Adipocyte (in vitro differentiated cells): ENCODE results near the gene PLEKHH2.

Experiments
- DNase-seq: peaks from one replicate; pipeline ENCODE4 v3.0.0-alpha.2; 2015; ENCODE audit warnings: low read depth
- H3K27me3 ChIP-seq: replicated peaks from 2 replicates; pipeline ENCODE4 v1.7.0; 2013; ENCODE audit warnings: mild to moderate bottlenecking, low read length, moderate library complexity; ENCODE audit not compliant: control insufficient read depth, insufficient read depth
- H3K36me3 ChIP-seq: 2 replicates; pipeline ENCODE4 v1.7.0; 2013; ENCODE audit warnings: low read length, mild to moderate bottlenecking, moderate library complexity; ENCODE audit not compliant: control insufficient read depth, insufficient read depth, severe bottlenecking
- H3K4me1 ChIP-seq: 2 replicates; pipeline ENCODE4 v1.7.0; 2013; ENCODE audit warnings: mild to moderate bottlenecking, low read length, moderate library complexity; ENCODE audit not compliant: control insufficient read depth, insufficient read depth
- H3K4me3 ChIP-seq: 2 replicates; pipeline ENCODE4 v1.7.0; 2013; ENCODE audit warnings: mild to moderate bottlenecking, low read length, moderate library complexity
- H3K9ac ChIP-seq: 2 replicates; pipeline ENCODE4 v1.7.0; 2013; ENCODE audit warnings: mild to moderate bottlenecking, low read length, moderate library complexity
- H3K9me3 ChIP-seq: 2 replicates; pipeline ENCODE4 v1.7.0; 2013; ENCODE audit warnings: mild to moderate bottlenecking, low read length, moderate library complexity; ENCODE audit not compliant: control insufficient read depth

PLEKHH2 gene

DNA sequence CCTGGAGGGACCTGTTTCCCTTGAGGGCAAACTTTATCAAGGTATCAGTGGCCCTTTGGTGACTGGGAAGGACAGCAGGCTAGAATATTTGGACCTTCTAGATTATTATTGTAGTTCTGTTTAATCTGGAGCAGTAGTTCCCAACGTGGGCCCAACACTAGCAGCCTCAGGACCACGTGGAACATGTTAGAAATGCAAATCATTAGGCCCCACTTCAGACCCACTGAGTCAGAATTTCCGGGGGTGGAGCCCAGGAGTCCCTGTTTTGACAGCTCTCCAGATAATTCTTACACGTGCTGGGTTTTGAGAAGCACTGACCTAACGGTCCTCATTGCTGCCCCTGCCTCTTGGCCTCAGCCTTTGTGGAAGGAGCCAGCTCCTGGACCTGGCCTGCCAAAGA lies 111.3 kb downstream of the PLEKHH2 start:
- Histone ChIP-seq H3K4me3 (no peak overlapping the region), H3K4me1 (peaks cover 19% of the 10 kb centered on the region), H3K9me3 (no peaks in the 10 kb centered on the region), H3K27me3 (no peaks in the 10 kb centered on the region), H3K36me3 (no peaks in the 10 kb centered on the region), H3K9ac (no peak overlapping the region)
- no peak for DNase-seq

DNA sequence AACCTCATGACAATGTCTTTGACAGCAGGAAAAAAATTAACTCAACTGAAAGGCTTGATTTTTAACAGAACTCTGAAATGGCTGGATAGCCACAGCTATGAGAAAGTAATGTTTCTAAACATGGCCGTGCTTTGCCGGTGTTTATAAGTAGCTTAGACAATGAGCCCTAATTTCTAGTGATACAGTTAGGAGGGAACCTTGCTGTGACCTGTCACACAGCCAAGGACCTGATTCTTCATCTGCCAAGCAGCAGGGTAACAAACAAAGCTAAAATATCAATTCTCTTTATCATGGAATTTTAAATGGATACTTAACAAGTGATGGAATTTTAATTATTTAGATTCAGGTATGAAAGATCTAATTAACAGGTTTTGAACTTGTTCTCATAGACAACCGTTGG lies 112.5 kb downstream of the PLEKHH2 start:
- Histone ChIP-seq H3K9ac (no peak overlapping the region), H3K36me3 (no peaks in the 10 kb centered on the region), H3K4me3 (no peak overlapping the region), H3K9me3 (no peaks in the 10 kb centered on the region), H3K4me1 (peaks cover 16% of the 10 kb centered on the region), H3K27me3 (no peaks in the 10 kb centered on the region)
- DNase-seq, result no peak

DNA sequence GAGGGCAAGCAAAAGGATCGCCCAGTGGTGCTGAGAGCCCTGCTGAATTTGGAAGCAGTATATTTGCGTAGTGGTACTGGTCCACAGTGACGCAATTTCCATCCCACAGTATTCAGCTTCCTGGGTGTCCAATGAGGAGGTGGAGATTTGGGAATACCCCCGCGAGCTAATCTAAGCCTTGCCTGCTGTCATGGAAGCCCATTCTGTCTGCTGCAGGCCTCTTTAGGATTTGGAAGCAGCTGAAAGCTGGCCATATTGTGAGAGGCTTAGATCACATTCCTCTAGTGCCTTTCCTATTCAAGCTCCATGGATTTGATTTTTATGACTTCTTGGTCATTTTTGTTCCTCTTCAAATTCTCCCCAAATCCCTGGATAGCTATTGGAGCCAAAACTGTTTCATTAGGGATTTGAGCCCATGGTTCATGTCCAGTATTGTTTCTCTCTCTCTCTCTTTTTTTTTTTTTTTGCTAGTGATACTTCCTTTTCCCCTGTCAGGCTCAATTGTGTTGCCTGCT lies 114.5 kb downstream of the PLEKHH2 start:
- Histone ChIP-seq H3K4me3 (no peak overlapping the region), H3K9me3 (no peaks in the 10 kb centered on the region), H3K36me3 (no peaks in the 10 kb centered on the region), H3K9ac (no peak overlapping the region), H3K4me1 (peaks cover 4% of the 10 kb centered on the region), H3K27me3 (no peaks in the 10 kb centered on the region)
- DNase-seq, result no peak

DNA sequence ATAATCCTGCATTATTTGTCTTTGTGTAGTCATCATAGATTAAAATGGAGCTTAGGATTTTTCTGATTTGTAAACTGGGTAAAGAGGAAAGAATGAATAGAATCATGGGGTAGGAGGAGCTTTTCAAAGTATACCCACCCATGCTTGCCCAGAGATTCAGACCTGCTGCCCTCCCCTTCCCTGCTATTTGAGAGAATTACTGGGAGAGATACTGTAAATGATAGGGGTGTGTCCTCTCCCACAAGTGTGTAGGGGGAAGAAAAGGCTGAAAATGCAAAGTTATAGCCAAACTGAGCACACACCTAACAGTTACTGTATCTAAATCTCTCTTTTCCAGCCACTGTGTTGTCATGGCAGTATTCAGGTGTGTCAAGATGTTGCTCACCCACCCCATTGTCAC lies 115.2 kb downstream of the PLEKHH2 start:
- no peak for DNase-seq
- H3K9ac ChIP-seq, result no peak overlapping the region
- H3K9me3 ChIP-seq, result no peaks in the 10 kb centered on the region
- H3K27me3 ChIP-seq, result no peaks in the 10 kb centered on the region
- peaks cover 4% of the 10 kb centered on the region for H3K4me1 ChIP-seq
- H3K4me3 ChIP-seq, result no peak overlapping the region
- no peaks in the 10 kb centered on the region for H3K36me3 ChIP-seq

DNA sequence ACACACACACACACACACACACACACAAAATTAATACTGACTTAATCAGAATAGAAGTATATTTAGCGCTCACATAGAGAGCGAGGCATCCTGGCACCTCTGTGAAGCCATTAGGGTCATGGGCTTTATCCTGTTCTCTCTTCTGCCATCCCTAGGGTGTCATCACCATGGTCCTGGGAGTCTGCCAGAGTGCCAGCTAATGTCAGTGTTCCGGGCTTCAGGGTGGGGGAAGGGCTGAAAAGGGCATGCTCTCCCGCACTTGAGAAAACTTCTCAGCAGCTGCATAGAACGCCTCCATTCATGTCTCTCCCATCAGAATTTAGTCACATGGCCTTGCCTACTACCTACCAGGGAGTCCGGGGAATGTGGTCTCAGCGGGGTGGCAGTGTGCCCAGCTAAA lies 117.1 kb downstream of the PLEKHH2 start:
- no peak overlapping the region for H3K9ac ChIP-seq
- no peaks in the 10 kb centered on the region for H3K36me3 ChIP-seq
- H3K4me1 ChIP-seq, result peaks cover 16% of the 10 kb centered on the region
- no peaks in the 10 kb centered on the region for H3K27me3 ChIP-seq
- H3K9me3 ChIP-seq, result no peaks in the 10 kb centered on the region
- DNase-seq, result no peak
- no peak overlapping the region for H3K4me3 ChIP-seq

DNA sequence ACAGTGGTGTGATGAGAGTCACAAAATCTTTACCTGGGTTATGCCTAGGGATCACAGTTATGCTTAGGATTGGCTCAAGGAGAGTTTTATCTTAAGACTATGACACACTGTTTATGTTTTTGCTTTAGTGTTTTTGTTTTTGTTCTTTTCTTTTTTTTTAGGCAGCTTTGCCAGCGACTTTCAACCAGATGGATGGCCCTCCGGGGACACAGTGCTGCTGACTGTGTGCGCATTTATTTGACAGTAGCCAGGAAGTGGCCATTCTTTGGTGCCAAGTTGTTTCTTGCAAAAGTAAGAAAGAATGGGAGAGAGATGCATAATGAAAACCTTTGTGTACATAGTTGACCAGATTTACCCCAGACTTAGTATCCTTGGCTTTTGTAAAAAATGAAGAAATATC lies 121.7 kb downstream of the PLEKHH2 start:
- Histone ChIP-seq H3K9ac (peak overlapping the region; percentile 13), H3K4me1 (peaks cover 26% of the 10 kb centered on the region), H3K27me3 (no peaks in the 10 kb centered on the region), H3K36me3 (no peaks in the 10 kb centered on the region), H3K9me3 (no peaks in the 10 kb centered on the region), H3K4me3 (peak overlapping the region; percentile 49)
- no peak for DNase-seq

DNA sequence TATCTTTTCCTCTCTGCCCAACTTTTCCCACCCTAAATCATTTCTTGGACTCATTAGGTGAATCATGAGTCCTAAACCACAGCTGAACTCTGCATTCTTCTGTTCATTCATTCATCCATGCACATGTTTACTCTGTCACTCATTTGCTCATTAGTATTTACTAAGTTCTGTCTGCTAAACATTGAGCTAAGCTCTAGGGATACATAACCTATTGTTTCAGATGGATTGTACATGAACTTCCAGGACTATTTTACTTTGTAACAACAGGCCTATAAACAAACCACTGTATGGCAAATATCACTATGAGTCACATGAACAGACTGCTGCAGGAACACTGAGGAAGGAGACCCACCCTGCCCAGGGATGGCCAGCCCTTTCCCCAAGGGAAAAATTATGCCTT lies 122.1 kb downstream of the PLEKHH2 start:
- Histone ChIP-seq H3K9ac (peak overlapping the region; percentile 13), H3K9me3 (no peaks in the 10 kb centered on the region)

DNA sequence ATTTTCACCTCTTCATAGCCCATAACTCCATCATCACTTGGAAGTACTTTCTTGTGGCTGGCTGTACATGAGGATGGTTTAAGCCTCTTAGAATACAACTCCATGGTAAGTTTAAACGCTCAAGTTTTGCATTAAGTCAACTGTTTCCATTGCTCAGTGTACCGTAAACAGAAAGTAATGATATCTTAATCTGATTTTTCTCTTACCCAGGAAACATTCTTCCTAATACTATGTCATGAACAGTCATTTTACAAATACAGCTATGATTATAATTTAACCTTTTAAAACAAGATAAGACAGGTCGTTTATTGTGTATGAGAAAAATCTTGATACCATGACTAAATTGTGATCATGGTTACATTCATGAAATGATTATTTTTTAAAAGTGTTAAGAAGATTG lies 125.2 kb downstream of the PLEKHH2 start:
- Histone ChIP-seq H3K36me3 (no peaks in the 10 kb centered on the region), H3K4me1 (peaks cover 41% of the 10 kb centered on the region), H3K4me3 (no peak overlapping the region), H3K9ac (no peak overlapping the region), H3K9me3 (peaks cover 2% of the 10 kb centered on the region), H3K27me3 (no peaks in the 10 kb centered on the region)
- DNase-seq, result peak; percentile 32

More for the DNA sequence above, 122.1 kb downstream of the PLEKHH2 start:
- DNase-seq, result peak; percentile 59
- no peaks in the 10 kb centered on the region for H3K36me3 ChIP-seq
- peaks cover 27% of the 10 kb centered on the region for H3K4me1 ChIP-seq
- no peaks in the 10 kb centered on the region for H3K27me3 ChIP-seq
- peak overlapping the region; percentile 49 for H3K4me3 ChIP-seq

DNA sequence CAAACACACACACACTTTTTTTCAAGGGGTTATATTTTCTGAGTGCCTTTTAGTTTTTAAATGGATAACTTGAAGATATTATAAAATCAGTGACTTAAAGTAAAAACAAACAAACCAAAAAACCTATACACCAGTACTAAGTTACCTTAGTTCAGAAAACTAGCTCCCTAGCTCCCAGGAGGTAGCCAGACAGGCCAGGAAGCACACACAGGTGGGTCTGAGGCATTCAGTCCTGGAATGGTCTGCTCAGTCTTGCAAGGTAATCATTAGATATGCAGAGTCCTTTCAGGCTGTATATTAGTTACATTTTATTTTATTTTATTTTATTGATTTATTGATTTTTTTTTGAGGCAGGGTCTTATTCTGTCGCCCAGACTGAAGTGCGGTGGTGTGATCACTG lies 126.0 kb downstream of the PLEKHH2 start:
- peaks cover 40% of the 10 kb centered on the region for H3K4me1 ChIP-seq
- H3K9ac ChIP-seq, result no peak overlapping the region
- H3K27me3 ChIP-seq, result no peaks in the 10 kb centered on the region
- no peak for DNase-seq
- no peaks in the 10 kb centered on the region for H3K36me3 ChIP-seq
- peaks cover 2% of the 10 kb centered on the region for H3K9me3 ChIP-seq
- H3K4me3 ChIP-seq, result no peak overlapping the region

DNA sequence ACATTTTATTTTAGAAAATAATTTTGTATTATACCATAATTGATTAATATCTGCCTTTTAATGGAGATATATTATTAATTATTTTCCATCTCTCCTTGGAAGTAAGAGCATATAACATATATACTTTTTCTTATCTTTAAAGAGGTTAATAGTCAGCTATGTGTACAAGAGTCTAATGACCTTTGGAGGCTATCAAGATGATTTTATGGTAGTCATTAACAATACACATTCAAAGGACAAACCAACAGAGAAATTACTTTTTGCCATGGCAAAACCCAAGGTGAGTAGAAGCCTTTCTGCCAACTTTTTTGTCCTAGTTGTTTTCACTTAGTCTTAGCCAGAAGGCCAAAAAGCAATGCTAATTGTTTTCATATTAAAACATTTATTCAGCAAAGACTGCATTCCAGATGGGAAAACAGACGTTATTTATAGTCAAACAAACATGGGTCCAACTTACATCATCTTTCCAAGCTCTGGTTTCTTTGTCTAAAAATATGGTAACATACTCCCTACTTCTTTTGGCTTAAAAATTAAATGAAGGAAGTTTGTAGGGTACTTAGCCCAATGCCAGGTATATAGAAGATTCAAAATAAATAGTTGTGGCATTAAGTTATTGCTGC lies 127.1 kb downstream of the PLEKHH2 start:
- H3K9ac ChIP-seq, result no peak overlapping the region
- peaks cover 29% of the 10 kb centered on the region for H3K4me1 ChIP-seq
- H3K36me3 ChIP-seq, result no peaks in the 10 kb centered on the region
- peak; percentile 51 for DNase-seq
- H3K4me3 ChIP-seq, result no peak overlapping the region
- no peaks in the 10 kb centered on the region for H3K27me3 ChIP-seq
- peaks cover 2% of the 10 kb centered on the region for H3K9me3 ChIP-seq

DNA sequence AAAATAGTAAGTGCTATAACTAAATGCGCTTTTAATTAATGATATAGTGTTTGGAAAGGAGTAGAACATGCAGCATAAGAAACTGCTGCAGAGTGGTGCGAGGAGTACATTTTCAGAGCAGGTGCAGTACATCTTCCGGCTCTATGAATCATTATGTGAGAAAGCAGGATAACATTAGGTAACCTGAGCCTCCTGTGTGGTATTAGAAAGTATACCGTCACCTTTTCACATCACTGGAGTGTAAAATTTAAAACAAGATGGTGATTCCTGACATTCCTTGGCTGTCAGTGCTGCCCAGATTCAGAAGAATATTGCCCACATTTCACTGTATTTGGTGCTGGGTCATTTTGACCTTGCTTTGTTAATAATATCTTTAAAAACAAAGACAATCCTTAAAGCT lies 128.9 kb downstream of the PLEKHH2 start:
- Histone ChIP-seq H3K4me1 (peaks cover 19% of the 10 kb centered on the region), H3K36me3 (no peaks in the 10 kb centered on the region), H3K27me3 (no peaks in the 10 kb centered on the region), H3K4me3 (no peak overlapping the region), H3K9ac (no peak overlapping the region), H3K9me3 (peaks cover 2% of the 10 kb centered on the region)
- DNase-seq, result no peak
